ENCODE data around the gene RAB3IL1. TPM values are rescaled to one million over a fixed set of nuclear protein-coding genes. Genes with fewer than 3 reads are reported as not detected.

RAB3IL1 gene
- total and polyA plus RNA-seq, 2 donors (not counting 1 experiment from before 2014, with no cell fraction given), result 9.6 to 13.4 TPM

GRCh38 chr11:61914471-61915171, 2.7 kb downstream of the RAB3IL1 start:
- Histone ChIP-seq H3K4me3 (replicated peaks in 1 of 4; ENCODE audit: control extremely low read depth in 1 of 4, insufficient read depth in 1 of 4, low read depth in 3 of 4, low read length in 4 of 4) (no peak overlapping the region), H4K20me1 (ENCODE audit: control insufficient read depth, extremely low read depth, insufficient read depth, low read length) (no peaks in the 10 kb centered on the region), H3K4me1 (ENCODE audit: control insufficient read depth, extremely low read depth, insufficient read depth, low read length) (peaks cover 5% of the 10 kb centered on the region), H3K9me3 (ENCODE audit: control insufficient read depth, insufficient read depth, low read depth, low read length) (no peaks in the 10 kb centered on the region), H2AFZ (ENCODE audit: low read length) (no peak overlapping the region), H3K79me2 (ENCODE audit: control insufficient read depth, insufficient read depth, low read length) (no peaks in the 10 kb centered on the region), H3K27me3 (ENCODE audit: control insufficient read depth, insufficient read depth, low read length) (peaks cover 8% of the 10 kb centered on the region), H3K4me2 (ENCODE audit: extremely low read depth, insufficient read depth, low read length) (no peak overlapping the region), H3K27ac (ENCODE audit: insufficient read depth, low read length) (no peak overlapping the region), H3K36me3 (ENCODE audit: control insufficient read depth, insufficient read depth, low read length) (no peaks in the 10 kb centered on the region), H3K9ac (ENCODE audit: insufficient read depth, low read length) (no peak overlapping the region)
- no peak for DNase-seq (ENCODE audit: low read depth in 2 of 2)
- TF ChIP-seq EZH2 (IDR thresholded peaks at IDR 0.05; ENCODE audit: low read length, missing control alignments), result no peak
- TF ChIP-seq CTCF (conservative IDR thresholded peaks at IDR 0.05 in 1 of 2, IDR thresholded peaks at IDR 0.05 in 1 of 2; ENCODE audit: low read depth in 1 of 2, low read length in 2 of 2), result no peak

GRCh38 chr11:61913699-61914395, 3.5 kb downstream of the RAB3IL1 start:
- Histone ChIP-seq H3K79me2 (ENCODE audit: control insufficient read depth, insufficient read depth, low read length) (no peaks in the 10 kb centered on the region), H3K4me1 (ENCODE audit: control insufficient read depth, extremely low read depth, insufficient read depth, low read length) (peaks cover 3% of the 10 kb centered on the region), H3K27me3 (ENCODE audit: control insufficient read depth, insufficient read depth, low read length) (no peaks in the 10 kb centered on the region), H3K4me3 (replicated peaks in 1 of 4; ENCODE audit: control extremely low read depth in 1 of 4, insufficient read depth in 1 of 4, low read depth in 3 of 4, low read length in 4 of 4) (no peak overlapping the region), H2AFZ (ENCODE audit: low read length) (no peak overlapping the region), H4K20me1 (ENCODE audit: control insufficient read depth, extremely low read depth, insufficient read depth, low read length) (no peaks in the 10 kb centered on the region), H3K9me3 (ENCODE audit: control insufficient read depth, insufficient read depth, low read depth, low read length) (no peaks in the 10 kb centered on the region), H3K4me2 (ENCODE audit: extremely low read depth, insufficient read depth, low read length) (no peak overlapping the region), H3K27ac (ENCODE audit: insufficient read depth, low read length) (no peak overlapping the region), H3K36me3 (ENCODE audit: control insufficient read depth, insufficient read depth, low read length) (no peaks in the 10 kb centered on the region), H3K9ac (ENCODE audit: insufficient read depth, low read length) (no peak overlapping the region)
- no peak for TF ChIP-seq EZH2 (IDR thresholded peaks at IDR 0.05; ENCODE audit: low read length, missing control alignments)
- no peak for DNase-seq (ENCODE audit: low read depth in 2 of 2)

- Histone ChIP-seq H3K27ac (ENCODE audit: insufficient read depth, low read length) (no peak overlapping the region), H3K27me3 (ENCODE audit: control insufficient read depth, insufficient read depth, low read length) (no peaks in the 10 kb centered on the region), H3K4me1 (ENCODE audit: control insufficient read depth, extremely low read depth, insufficient read depth, low read length) (no peaks in the 10 kb centered on the region), H3K79me2 (ENCODE audit: control insufficient read depth, insufficient read depth, low read length) (no peaks in the 10 kb centered on the region), H4K20me1 (ENCODE audit: control insufficient read depth, extremely low read depth, insufficient read depth, low read length) (no peaks in the 10 kb centered on the region), H3K9ac (ENCODE audit: insufficient read depth, low read length) (no peak overlapping the region), H2AFZ (ENCODE audit: low read length) (no peak overlapping the region), H3K36me3 (ENCODE audit: control insufficient read depth, insufficient read depth, low read length) (no peaks in the 10 kb centered on the region), H3K4me3 (replicated peaks in 1 of 4; ENCODE audit: control extremely low read depth in 1 of 4, insufficient read depth in 1 of 4, low read depth in 3 of 4, low read length in 4 of 4) (no peak overlapping the region), H3K9me3 (ENCODE audit: control insufficient read depth, insufficient read depth, low read depth, low read length) (no peaks in the 10 kb centered on the region), H3K4me2 (ENCODE audit: extremely low read depth, insufficient read depth, low read length) (no peak overlapping the region)
- no peak for DNase-seq (ENCODE audit: low read depth in 2 of 2)
- no peak for TF ChIP-seq EZH2 (IDR thresholded peaks at IDR 0.05; ENCODE audit: low read length, missing control alignments)
- TF ChIP-seq CTCF (conservative IDR thresholded peaks at IDR 0.05 in 1 of 2, IDR thresholded peaks at IDR 0.05 in 1 of 2; ENCODE audit: low read depth in 1 of 2, low read length in 2 of 2), result no peak
Observed at GRCh38 chr11:61912991-61913698, 4.2 kb downstream of the RAB3IL1 start.
